Esophagus squamous epithelium (tissue), 5 donors: ENCODE data around the gene DLG2. TPM values are rescaled to one million over a fixed set of nuclear protein-coding genes. Genes with fewer than 3 reads are reported as not detected.

Experiments
- DNase-seq: peaks from one replicate; lab custom pipeline; 2025; lab: John Stamatoyannopoulos, UW
- H3K27ac ChIP-seq, 4 donors: fragments of 200-600 bp; sonication (generic); one replicate each; pipeline ENCODE4 v1.5.1; 2016 to 2019; ENCODE audit warnings: mild to moderate bottlenecking in 1 of 4
- H3K27me3 ChIP-seq, 4 donors: fragments of 200-600 bp; sonication (generic); 1 replicate in 3 of 4; 2 replicates in 1 of 4; pipeline versions ENCODE4 v1.5.1 to v1.6.0; 2017 to 2021; ENCODE audit warnings: antibody characterized with exemption in 1 of 4
- H3K36me3 ChIP-seq, 3 donors: fragments of 200-600 bp; sonication (generic); one replicate each; pipeline ENCODE4 v1.5.1; 2016 to 2019
- H3K4me1 ChIP-seq, 3 donors: fragments of 200-600 bp; sonication (generic); one replicate each; pipeline ENCODE4 v1.5.1; 2017 to 2019
- H3K4me3 ChIP-seq, 4 donors: fragments of 200-600 bp; sonication (generic); 1 replicate in 3 of 4; 2 replicates in 1 of 4; pipeline ENCODE4 v1.5.1; 2016 to 2019; ENCODE audit warnings: mild to moderate bottlenecking in 2 of 4, moderate library complexity in 1 of 4
- H3K9me3 ChIP-seq, 3 donors: fragments of 200-600 bp; sonication (generic); one replicate each; pipeline ENCODE4 v1.5.1; 2016 to 2019
- CTCF ChIP-seq, 6 experiments: fragments of 450-650 bp in 4 of 6; fragments of 200-600 bp in 2 of 6; sonication (generic) in 2 of 6; IDR thresholded peaks; one replicate each; pipeline ENCODE4 v1.5.1; 2016 to 2019; ENCODE audit warnings: antibody characterized with exemption in 6 of 6, mild to moderate bottlenecking in 4 of 6, moderate library complexity in 4 of 6
- POLR2A ChIP-seq, 4 donors: fragments of 450-650 bp; IDR thresholded peaks; one replicate each; pipeline ENCODE4 v1.6.1; 2017; ENCODE audit warnings: antibody characterized with exemption in 4 of 4, mild to moderate bottlenecking in 4 of 4, moderate library complexity in 3 of 4
- WGBS, 2 donors: methylation state at CpG; one replicate each; pipeline ENCODE4 v1.1.5; 2018; 5-methylcytosine and 5-hydroxymethylcytosine counted together
- intact Hi-C: fragments of 100-400 bp; cut with DNase I; formaldehyde crosslinking; loops from one replicate; pipeline ENCODE4 v1.15.0; 2022
- total RNA-seq, 4 donors: library from RNA; depleted of rRNA; stranded (reverse); fragments of >200 nt; gene quantifications; one replicate each; pipeline ENCODE4 v1.1.0, GENCODE V29; 2016
- donor health status: DM: yes; HTN: yes; CAD: no.

DLG2 gene
- total RNA-seq, 4 donors from 2014 or later: 2.9 to 27.7 (median 12.6) TPM

GRCh38 chr11:84686716-84687115, 940.4 kb downstream of the DLG2 start:
- no peak overlapping the region for H3K4me3 ChIP-seq
- H3K27ac ChIP-seq: no peak overlapping the region
- intact Hi-C loops: no loop called here
- TF ChIP-seq POLR2A (IDR thresholded peaks at IDR 0.05) (no peak), CTCF (IDR thresholded peaks at IDR 0.05) (no peak)
- no peaks in the 10 kb centered on the region for H3K9me3 ChIP-seq
- H3K36me3 ChIP-seq: no peaks in the 10 kb centered on the region
- H3K4me1 ChIP-seq: no peaks in the 10 kb centered on the region
- 53 to 67% methylated on average over 1 of the region's 1 CpG for WGBS, 2 donors
- no peak for DNase-seq
- H3K27me3 ChIP-seq: no peaks in the 10 kb centered on the region

- WGBS, 2 donors: 83 to 100% methylated on average over 4 to 6 of the region's 6 CpGs
- no peak for DNase-seq
- TF ChIP-seq CTCF (IDR thresholded peaks at IDR 0.05) (no peak), POLR2A (IDR thresholded peaks at IDR 0.05) (no peak)
- H3K27ac ChIP-seq: no peak overlapping the region
- no peaks in the 10 kb centered on the region for H3K9me3 ChIP-seq
- no peaks in the 10 kb centered on the region for H3K36me3 ChIP-seq
- no peaks in the 10 kb centered on the region for H3K27me3 ChIP-seq
- no peaks in the 10 kb centered on the region for H3K4me1 ChIP-seq
- no peak overlapping the region for H3K4me3 ChIP-seq
- intact Hi-C loops: no loop called here
These were observed 941.2 kb downstream of the DLG2 start for GRCh38 chr11:84685976-84686375.

- no peak for TF ChIP-seq POLR2A (IDR thresholded peaks at IDR 0.05)
- no peak for TF ChIP-seq CTCF (IDR thresholded peaks at IDR 0.05)
- Histone ChIP-seq H3K4me3 (no peak overlapping the region), H3K9me3 (no peaks in the 10 kb centered on the region), H3K36me3 (no peaks in the 10 kb centered on the region), H3K4me1 (no peaks in the 10 kb centered on the region), H3K27ac (no peak overlapping the region), H3K27me3 (no peaks in the 10 kb centered on the region)
- intact Hi-C loops: no loop called here
- DNase-seq: no peak
These were observed 942.0 kb downstream of the DLG2 start for GRCh38 chr11:84685149-84685548.

GRCh38 chr11:84681456-84681855, 945.7 kb downstream of the DLG2 start:
- Histone ChIP-seq H3K4me3 (no peak overlapping the region), H3K9me3 (no peaks in the 10 kb centered on the region), H3K4me1 (no peaks in the 10 kb centered on the region), H3K27ac (no peak overlapping the region), H3K27me3 (no peaks in the 10 kb centered on the region), H3K36me3 (no peaks in the 10 kb centered on the region)
- no peak for DNase-seq
- WGBS, 2 donors: 48 to 55% methylated on average over 2 of the region's 2 CpGs
- intact Hi-C loops: no loop called here
- TF ChIP-seq POLR2A (IDR thresholded peaks at IDR 0.05) (no peak), CTCF (IDR thresholded peaks at IDR 0.05) (no peak)

GRCh38 chr11:84675396-84676025, 951.6 kb downstream of the DLG2 start:
- 54 to 72% methylated on average over 5 of the region's 5 CpGs for WGBS, 2 donors
- H3K36me3 ChIP-seq: no peaks in the 10 kb centered on the region
- H3K4me1 ChIP-seq: no peaks in the 10 kb centered on the region
- H3K27me3 ChIP-seq: no peaks in the 10 kb centered on the region
- TF ChIP-seq CTCF (IDR thresholded peaks at IDR 0.05): no peak
- no peak for TF ChIP-seq POLR2A (IDR thresholded peaks at IDR 0.05)
- intact Hi-C loops: no loop called here
- no peak overlapping the region for H3K4me3 ChIP-seq
- H3K27ac ChIP-seq: no peak overlapping the region
- H3K9me3 ChIP-seq: no peaks in the 10 kb centered on the region
- no peak for DNase-seq
